Psoas muscle (tissue), 8 donors: ENCODE results near the gene MAGEA12. TPM values are rescaled to one million over a fixed set of nuclear protein-coding genes. Genes with fewer than 3 reads are reported as not detected.
"Not testable (repeated sequence)": the region's sequence is repeated elsewhere in the genome, so short reads cannot be mapped to it uniquely, and the experiment has no call there.

Experiments used
- ATAC-seq, 4 donors: fragments of 200-7000 bp; cut with Tn5 transposase; one replicate each; pipeline ENCODE4 v1.9.1; 2020; ENCODE audit warnings: moderate library complexity in 3 of 4, mild to moderate bottlenecking in 2 of 4
- DNase-seq, 2 donors: peaks; one replicate each; pipeline ENCODE4 v3.0.0-alpha.2; 2020
- H3K27ac ChIP-seq: fragments of 200-600 bp; one replicate; pipeline ENCODE4 v1.8.0; 2022
- H3K27me3 ChIP-seq, 3 donors: fragments of 200-600 bp in 1 of 3; one replicate each; pipeline versions ENCODE4 v1.6.1 to v1.8.0; 2013 to 2022; ENCODE audit warnings: low read length in 2 of 3, mild to moderate bottlenecking in 2 of 3, moderate library complexity in 1 of 3; ENCODE audit not compliant: insufficient read depth in 3 of 3
- H3K36me3 ChIP-seq, 2 donors: fragments of 200-600 bp in 1 of 2; one replicate each; pipeline versions ENCODE4 v1.6.1 to v1.8.0; 2013 to 2022; ENCODE audit warnings: low read depth in 1 of 2, mild to moderate bottlenecking in 1 of 2, moderate library complexity in 1 of 2; ENCODE audit not compliant: insufficient read depth in 1 of 2
- H3K4me1 ChIP-seq: fragments of 200-600 bp; one replicate; pipeline ENCODE4 v1.8.0; 2022
- H3K4me3 ChIP-seq: fragments of 200-600 bp; one replicate; pipeline ENCODE4 v1.8.0; 2022; ENCODE audit warnings: mild to moderate bottlenecking
- H3K9me3 ChIP-seq: fragments of 200-600 bp; one replicate; pipeline ENCODE4 v1.8.0; 2022
- CTCF ChIP-seq: fragments of 200-600 bp; IDR thresholded peaks from one replicate; pipeline ENCODE4 v1.8.0; 2022; ENCODE audit warnings: antibody characterized with exemption
- WGBS, 3 donors: extraction: QIAGEN DNeasy Blood & Tissue Kit; methylation state at CpG; one replicate each; pipeline versions ENCODE4 v1.1.6 to v1.1.7; 2013; 5-methylcytosine and 5-hydroxymethylcytosine counted together
- intact Hi-C, 2 donors: fragments of 100-400 bp; cut with DNase I; formaldehyde crosslinking; loops; one replicate each; pipeline versions ENCODE4 v1.11.0 to v1.14.2; 2022
- polyA plus RNA-seq, 3 donors: library from polyadenylated mRNA; stranded (reverse); fragments of 200-250 nt; gene quantifications; one replicate each; pipeline ENCODE4 v1.2.3, GENCODE V29; 2013
- total RNA-seq, 4 donors: library from RNA; stranded (reverse); fragmentation: NEBNext Ultra II Directional in 2 of 4; extraction: Animal tissue kit (Norgen Biotek cat#: 25700) in 2 of 4; gene quantifications; one replicate each; pipeline versions ENCODE4 v1.2.1 to v1.2.4, GENCODE V29; 2021 to 2023
- donor health status: healthy with polysubstance abuse.
- donor health status: DM: no; HTN: no; CAD: no; lungs with moderate emphysema.
- donor health status: Bipolar disorder and iron deficiency.
- donor health status: healthy.
- donor health status: DM: yes; HTN: yes; CAD: no.
- donor health status: DM: no; HTN: no; CAD: no.
- donor health status: DM: no; HTN: no; CAD: no.
- donor health status: DM: yes; HTN: yes; CAD: no.

The MAGEA12 gene
- total and polyA plus RNA-seq, 7 donors: not detected

DNA sequence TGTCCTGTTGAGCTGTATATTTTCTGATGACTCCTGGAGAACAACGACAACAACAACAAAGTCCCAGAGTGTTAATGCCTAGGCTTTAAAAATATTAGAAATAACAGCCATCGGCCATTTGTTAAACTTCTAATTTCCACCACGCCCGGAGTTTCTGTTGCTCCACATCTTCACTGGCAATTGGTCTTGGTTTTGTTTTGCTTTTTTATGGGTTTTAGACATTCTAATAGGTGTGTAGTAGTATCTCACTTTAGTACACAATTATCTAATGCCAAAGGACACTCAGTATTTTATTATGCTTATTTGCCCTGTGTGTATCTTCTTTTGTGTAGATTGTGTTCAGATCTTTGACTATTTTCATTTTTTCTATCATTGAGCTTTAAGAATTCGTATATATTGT, 5.0 kb downstream of the MAGEA12 start:
- 81 to 88% (median 82%) methylated on average over 5 of the region's 5 CpGs for WGBS, 3 donors
- ATAC-seq: no peak

GRCh38 chrX:152753686-152754650, 20.4 kb downstream of the MAGEA12 start, which contains the start of gene MAGEA2:
MAGEA2 (minus strand) TSS chrX:152753842; CDS start chrX:152751363, 2,479 bp downstream.
- H3K36me3 ChIP-seq, H3K27ac ChIP-seq, H3K27me3 ChIP-seq, H3K4me3 ChIP-seq, intact Hi-C loops, DNase-seq, H3K9me3 ChIP-seq, H3K4me1 ChIP-seq, ATAC-seq: not testable (repeated sequence)
- WGBS, 3 donors: no CpG with 5 or more reads among the region's 35 CpGs

More for the DNA sequence above, 5.0 kb downstream of the MAGEA12 start:
- intact Hi-C loops: no loop called here
- Histone ChIP-seq H3K27ac (no peak overlapping the region), H3K4me1 (no peaks in the 10 kb centered on the region), H3K36me3 (no peaks in the 10 kb centered on the region), H3K27me3 (no peaks in the 10 kb centered on the region), H3K4me3 (no peak overlapping the region), H3K9me3 (no peaks in the 10 kb centered on the region)
- DNase-seq: no peak
- no peak for TF ChIP-seq CTCF

- H3K4me3 ChIP-seq, H3K4me1 ChIP-seq, H3K27ac ChIP-seq, DNase-seq, H3K27me3 ChIP-seq, ATAC-seq, H3K36me3 ChIP-seq, intact Hi-C loops, H3K9me3 ChIP-seq: not testable (repeated sequence)
- no CpG with 5 or more reads among the region's 5 CpGs for WGBS, 3 donors
These were observed 21.3 kb downstream of the MAGEA12 start for GRCh38 chrX:152754871-152755270.

DNA sequence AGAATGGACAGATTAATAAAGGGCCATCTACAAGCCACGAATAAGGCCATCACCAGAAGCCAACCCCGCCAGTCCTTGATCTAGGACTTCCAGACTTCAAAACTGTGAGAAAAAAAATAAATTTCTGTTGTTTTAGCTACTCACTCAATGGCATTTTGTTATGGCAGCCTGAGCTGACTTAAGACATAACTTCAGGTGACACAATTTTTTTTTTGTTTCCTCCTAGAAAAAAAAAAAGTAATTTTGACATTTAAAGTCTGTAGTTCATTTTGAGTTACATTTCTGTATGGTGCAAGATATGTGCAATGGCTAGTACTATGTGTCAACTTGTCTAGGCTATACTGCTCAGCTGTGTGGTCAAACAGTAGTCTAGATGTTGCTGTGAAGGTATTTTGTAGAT, 25.4 kb downstream of the MAGEA12 start, which contains the start of gene CSAG3:
CSAG3 (plus strand) TSS at position 301 of the 400 bp plus-strand sequence.
- H3K9me3 ChIP-seq, ATAC-seq, H3K4me1 ChIP-seq, H3K36me3 ChIP-seq, H3K27me3 ChIP-seq, H3K4me3 ChIP-seq, intact Hi-C loops, DNase-seq, H3K27ac ChIP-seq: not testable (repeated sequence)
- WGBS, 3 donors: no CpG with 5 or more reads among the region's 2 CpGs

- ATAC-seq, H3K36me3 ChIP-seq, H3K9me3 ChIP-seq, H3K27ac ChIP-seq, intact Hi-C loops, H3K4me3 ChIP-seq, DNase-seq, H3K27me3 ChIP-seq, H3K4me1 ChIP-seq: not testable (repeated sequence)
- 66 to 94% methylated on average over 2 to 3 of the region's 7 CpGs; no CpG with 5 or more reads in 1 of the 3 donors for WGBS, 3 donors
These were observed 26.0 kb downstream of the MAGEA12 start for GRCh38 chrX:152759544-152759943.

GRCh38 chrX:152761582-152761981, 28.0 kb downstream of the MAGEA12 start:
- H3K36me3 ChIP-seq, H3K4me3 ChIP-seq, H3K9me3 ChIP-seq, H3K27ac ChIP-seq, intact Hi-C loops, DNase-seq, H3K27me3 ChIP-seq, H3K4me1 ChIP-seq, ATAC-seq: not testable (repeated sequence)
- WGBS, 3 donors: 54 to 87% (median 83%) methylated on average over 1 to 3 of the region's 7 CpGs

DNA sequence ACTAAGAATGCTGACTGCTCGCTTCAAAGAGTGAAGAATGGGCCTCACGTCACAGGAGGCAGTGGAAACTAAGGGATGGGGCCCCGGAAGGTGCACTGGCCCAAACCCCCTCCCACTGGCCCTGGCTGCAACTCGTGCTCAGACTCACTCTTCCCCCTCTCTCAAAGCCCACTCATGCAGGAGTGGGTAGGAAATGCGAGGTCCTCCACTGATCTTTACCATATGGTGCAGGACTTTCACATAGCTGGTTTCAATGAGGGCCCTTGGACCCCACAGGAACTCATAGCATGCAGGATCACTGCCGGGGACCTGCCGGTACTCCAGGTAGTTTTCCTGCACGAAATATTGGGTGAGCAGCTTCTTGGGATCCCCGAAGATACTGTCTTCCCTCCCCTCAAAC, 33.0 kb downstream of the MAGEA12 start:
- H3K4me3 ChIP-seq, H3K36me3 ChIP-seq, H3K27me3 ChIP-seq, H3K27ac ChIP-seq, DNase-seq, ATAC-seq, H3K4me1 ChIP-seq, H3K9me3 ChIP-seq, intact Hi-C loops: not testable (repeated sequence)
- 67 to 82% (median 76%) methylated on average over 6 to 9 of the region's 9 CpGs for WGBS, 3 donors

- 64% methylated on average over 2 of the region's 29 CpGs; no CpG with 5 or more reads in 2 of the 3 donors for WGBS, 3 donors
These were observed 36.2 kb downstream of the MAGEA12 start, which contains the start of gene MAGEA6 for GRCh38 chrX:152769549-152770289. MAGEA6 (minus strand) TSS chrX:152769689; CDS start chrX:152767650, 2,039 bp downstream.

DNA sequence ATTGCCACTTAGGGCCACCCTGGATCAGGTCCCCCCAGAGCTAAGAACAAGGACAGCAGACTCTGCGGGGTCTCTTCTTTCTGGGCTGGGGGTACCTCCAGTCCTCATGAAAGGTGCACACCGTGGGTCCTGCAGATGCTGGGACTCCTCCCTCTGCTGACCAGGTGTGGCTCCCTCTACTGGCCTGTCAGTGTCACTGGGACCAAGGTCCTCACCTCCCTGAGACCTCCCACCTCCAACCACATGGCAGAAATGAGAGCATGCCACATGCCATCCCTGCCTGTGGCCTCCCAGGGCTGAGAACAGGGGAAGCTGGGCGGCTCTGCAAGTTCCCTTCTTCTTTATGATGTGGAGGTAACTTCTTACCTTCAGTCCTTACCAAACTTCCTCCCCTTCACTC, 53.5 kb downstream of the MAGEA12 start:
- H3K4me1 ChIP-seq, H3K27me3 ChIP-seq, H3K9me3 ChIP-seq, H3K4me3 ChIP-seq, intact Hi-C loops, H3K27ac ChIP-seq, DNase-seq, H3K36me3 ChIP-seq, ATAC-seq: not testable (repeated sequence)
- WGBS, 3 donors: no CpG with 5 or more reads among the region's 3 CpGs

More at GRCh38 chrX:152769549-152770289, 36.2 kb downstream of the MAGEA12 start, which contains the start of gene MAGEA6:
- intact Hi-C loops, DNase-seq, H3K4me1 ChIP-seq, H3K27me3 ChIP-seq, H3K9me3 ChIP-seq, ATAC-seq, H3K27ac ChIP-seq, H3K36me3 ChIP-seq, H3K4me3 ChIP-seq: not testable (repeated sequence)
